Measurements from ENCODE around the gene MT1B. TPM values are rescaled to one million over a fixed set of nuclear protein-coding genes. Genes with fewer than 3 reads are reported as not detected.

Gene MT1B
- total RNA-seq, 6 experiments from 2014 or later: 1.6 to 7.7 (median 2.2) TPM; not detected in 3

GRCh38 chr16:56630134-56630533 lies 21.6 kb upstream of the MT1B start:
- H3K4me3 ChIP-seq: no peak overlapping the region
- no peaks in the 10 kb centered on the region for H3K9me3 ChIP-seq
- TF ChIP-seq CTCF (IDR thresholded peaks at IDR 0.05) (no peak), POLR2A (IDR thresholded peaks at IDR 0.05) (no peak)
- WGBS (ENCODE audit: insufficient coverage, low coverage, low lambda C conversion rate, missing lambda C conversion rate): 67% methylated on average over 3 of the region's 3 CpGs
- H3K27ac ChIP-seq: no peak overlapping the region
- H3K4me1 ChIP-seq: peaks cover 0 to 11% (median 0%) of the 10 kb centered on the region in 4 donors
- H3K27me3 ChIP-seq: no peaks in the 10 kb centered on the region
- DNase-seq (no peak), ATAC-seq (no peak)
- H3K36me3 ChIP-seq: no peaks in the 10 kb centered on the region
- intact Hi-C loops (cut with DNase I): no loop called here

- Histone ChIP-seq H3K27me3 (no peaks in the 10 kb centered on the region), H3K4me3 (no peak overlapping the region), H3K9me3 (no peaks in the 10 kb centered on the region), H3K4me1 (peaks cover 0 to 11% (median 0%) of the 10 kb centered on the region in 4 donors), H3K27ac (peak overlapping the region in 2 of 3 donors; percentile 68 to 83), H3K36me3 (no peaks in the 10 kb centered on the region)
- no peak for TF ChIP-seq POLR2A (IDR thresholded peaks at IDR 0.05)
- TF ChIP-seq CTCF (IDR thresholded peaks at IDR 0.05): no peak
- ATAC-seq: no peak
- intact Hi-C loops (cut with DNase I): no loop called here
- DNase-seq: peak in 1 of 3 donors; percentile 27
- 84% methylated on average over 10 of the region's 10 CpGs for whole genome bisulfite sequencing (ENCODE audit: insufficient coverage, low coverage, low lambda C conversion rate, missing lambda C conversion rate)
Measured at GRCh38 chr16:56631197-56631596, 20.5 kb upstream of the MT1B start.

- peak overlapping the region; percentile 63 to 83 (median 68) for H3K27ac ChIP-seq
- WGBS (ENCODE audit: insufficient coverage, low coverage, low lambda C conversion rate, missing lambda C conversion rate): 24% methylated on average over 14 of the region's 14 CpGs
- peak overlapping the region; percentile 49 to 65 (median 60) for H3K4me3 ChIP-seq
- H3K9me3 ChIP-seq: no peaks in the 10 kb centered on the region
- no peak for DNase-seq
- no peaks in the 10 kb centered on the region for H3K27me3 ChIP-seq
- no peaks in the 10 kb centered on the region for H3K36me3 ChIP-seq
- intact Hi-C loops (cut with DNase I): no loop called here
- ATAC-seq: no peak
- TF ChIP-seq CTCF (IDR thresholded peaks at IDR 0.05) (no peak), POLR2A (IDR thresholded peaks at IDR 0.05) (no peak)
- peaks cover 0 to 11% (median 0%) of the 10 kb centered on the region in 4 donors for H3K4me1 ChIP-seq
Measured at GRCh38 chr16:56631832-56632155, 19.9 kb upstream of the MT1B start.

- 5% methylated on average over 21 of the region's 61 CpGs for WGBS (ENCODE audit: insufficient coverage, low coverage, low lambda C conversion rate, missing lambda C conversion rate)
- Histone ChIP-seq H3K9me3 (no peaks in the 10 kb centered on the region), H3K27ac (peak within 1 kb of the TSS; percentile 63 to 83 (median 68)), H3K36me3 (no peaks in the 10 kb centered on the region), H3K27me3 (no peaks in the 10 kb centered on the region), H3K4me3 (peak within 1 kb of the TSS; percentile 49 to 65 (median 60)), H3K4me1 (peaks cover 0 to 11% (median 0%) of the 10 kb centered on the region in 4 donors)
- peak; percentile 72 to 94 (median 94) for DNase-seq
- ATAC-seq: peak; percentile 78 to 95 (median 88)
- TF ChIP-seq CTCF (IDR thresholded peaks at IDR 0.05) (no peak), POLR2A (IDR thresholded peaks at IDR 0.05) (peak; percentile 80)
- intact Hi-C loops (cut with DNase I): no loop called here
Measured at GRCh38 chr16:56632156-56632847, 19.4 kb upstream of the MT1B start, which contains the start of gene MT1M. Gene MT1M, plus strand, starts transcription at chr16:56632659. Its CDS starts 73 bp downstream, at chr16:56632732.

All from right lobe of liver (tissue), 6 donors.